ENCODE measurements around the gene GABRA1.

Gene GABRA1

DNA sequence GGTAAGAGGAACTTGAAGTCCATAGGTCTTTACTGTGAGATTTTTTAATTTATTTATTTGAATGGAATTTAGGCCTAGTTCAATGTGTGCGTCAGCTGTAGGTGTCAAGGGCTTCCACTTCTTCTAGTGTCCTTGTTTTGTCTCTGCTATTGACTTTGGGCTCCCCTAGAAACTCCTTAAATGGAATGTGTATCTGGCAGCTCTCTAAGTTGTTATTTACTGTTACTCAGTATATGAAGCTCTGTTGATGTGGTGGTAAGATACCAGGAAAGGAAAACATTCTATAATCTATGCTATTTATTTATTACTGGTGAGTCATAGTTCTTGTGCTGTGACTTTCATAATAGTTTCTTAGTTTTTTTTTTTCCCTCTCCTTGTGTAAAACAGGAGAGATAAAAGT lies 97.1 kb downstream of the GABRA1 start:
- no peak for DNase-seq (ENCODE audit: insufficient read length, low spot score)
- TF ChIP-seq POLR2A (IDR thresholded peaks at IDR 0.05; ENCODE audit: low read depth, low read length): no peak
- TF ChIP-seq PAX5 (IDR thresholded peaks at IDR 0.05; ENCODE audit: insufficient read depth, low read length, severe bottlenecking): no peak
- no peak for TF ChIP-seq POU2F2 (IDR thresholded peaks at IDR 0.05; ENCODE audit: low read depth, low read length)
- no peak for TF ChIP-seq POLR2AphosphoS5 (IDR thresholded peaks at IDR 0.05; ENCODE audit: low read depth, low read length)
- no peak for TF ChIP-seq TAF1 (IDR thresholded peaks at IDR 0.05; ENCODE audit: low read depth, low read length)
- TF ChIP-seq SPI1 (IDR thresholded peaks at IDR 0.05; ENCODE audit: low read depth, low read length): no peak
- no peak for FAIRE-seq

DNA sequence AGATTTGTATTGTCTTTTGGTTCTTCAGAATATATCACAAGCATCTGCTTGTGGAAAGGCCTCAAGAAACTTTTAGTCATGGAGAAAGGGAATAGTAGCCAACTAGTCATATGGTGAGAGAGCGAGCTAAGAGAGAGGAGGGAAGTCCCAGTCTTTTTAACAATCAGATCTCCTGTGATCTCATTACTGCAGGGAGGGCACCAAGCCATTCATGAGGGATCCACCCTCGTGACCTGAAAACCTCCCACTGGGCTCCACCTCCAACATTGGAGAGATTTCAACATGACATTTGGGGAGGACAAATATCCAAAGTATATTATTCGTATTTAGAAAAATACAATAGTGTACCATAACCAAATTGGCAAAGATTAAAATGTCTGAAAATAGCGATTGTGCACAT lies 99.0 kb downstream of the GABRA1 start:
- FAIRE-seq (no peak), DNase-seq (ENCODE audit: insufficient read length, low spot score) (no peak)
- no peak for TF ChIP-seq TAF1 (IDR thresholded peaks at IDR 0.05; ENCODE audit: low read depth, low read length)
- no peak for TF ChIP-seq POLR2A (IDR thresholded peaks at IDR 0.05; ENCODE audit: low read depth, low read length)
- TF ChIP-seq POU2F2 (IDR thresholded peaks at IDR 0.05; ENCODE audit: low read depth, low read length): no peak
- TF ChIP-seq PAX5 (IDR thresholded peaks at IDR 0.05; ENCODE audit: insufficient read depth, low read length, severe bottlenecking): no peak
- no peak for TF ChIP-seq SPI1 (IDR thresholded peaks at IDR 0.05; ENCODE audit: low read depth, low read length)
- TF ChIP-seq POLR2AphosphoS5 (IDR thresholded peaks at IDR 0.05; ENCODE audit: low read depth, low read length): no peak

Measured in GM12891 (cell line).